Stimulated activated CD8-positive, alpha-beta memory T cell treated with anti-CD3 and anti-CD28 coated beads, Interleukin-12 subunit alpha, Interleukin-12 subunit beta, amount 100 ng/mL, for 1 hour (primary cell): ENCODE data around the gene LRRFIP1.

ENCODE experiments used
- DNase-seq: peaks from one replicate; pipeline ENCODE4 v3.0.0-alpha.2; 2020; ENCODE audit warnings: low read depth

Gene LRRFIP1

DNA sequence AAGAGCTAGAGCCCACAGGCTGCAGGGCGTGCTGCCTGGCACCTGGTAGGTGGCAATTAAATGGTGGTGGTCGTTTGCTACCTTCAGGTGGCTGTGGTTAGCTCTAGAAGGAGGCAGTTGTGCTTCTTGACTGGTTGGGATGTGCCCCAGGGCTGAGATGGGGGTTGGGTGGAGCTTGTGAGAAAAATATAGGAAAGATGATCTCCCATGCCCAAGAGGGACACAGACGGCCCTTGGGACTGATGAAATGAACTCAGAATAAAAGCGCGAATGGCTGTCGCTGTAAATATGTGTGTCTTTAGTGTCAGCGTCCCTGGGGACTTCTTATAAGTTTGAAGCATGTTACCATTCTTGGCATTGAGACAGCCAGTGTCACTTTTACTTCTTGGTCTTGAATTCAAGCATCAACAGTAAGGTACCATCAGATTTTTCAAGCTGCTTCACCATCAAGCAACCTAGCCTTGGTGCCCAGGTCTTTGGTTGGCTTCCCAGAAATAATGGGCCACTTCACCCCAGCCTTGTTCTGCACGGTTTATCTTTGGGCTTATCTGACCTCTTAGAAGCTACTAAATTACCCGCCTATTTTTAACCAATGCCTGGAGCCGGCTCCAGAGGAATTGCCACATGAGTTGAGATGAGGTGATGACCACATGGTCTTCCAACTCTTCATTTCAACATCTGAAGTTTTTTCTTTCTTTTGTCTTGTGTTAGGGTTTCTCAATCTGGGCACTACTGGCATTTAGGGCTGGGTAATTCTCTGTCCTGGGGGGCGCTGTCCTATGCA lies 11.9 kb downstream of the LRRFIP1 start:
- DNase-seq: no peak

- no peak for DNase-seq
Observed at GRCh38 chr2:237639836-237640220, 12.4 kb downstream of the LRRFIP1 start.

DNA sequence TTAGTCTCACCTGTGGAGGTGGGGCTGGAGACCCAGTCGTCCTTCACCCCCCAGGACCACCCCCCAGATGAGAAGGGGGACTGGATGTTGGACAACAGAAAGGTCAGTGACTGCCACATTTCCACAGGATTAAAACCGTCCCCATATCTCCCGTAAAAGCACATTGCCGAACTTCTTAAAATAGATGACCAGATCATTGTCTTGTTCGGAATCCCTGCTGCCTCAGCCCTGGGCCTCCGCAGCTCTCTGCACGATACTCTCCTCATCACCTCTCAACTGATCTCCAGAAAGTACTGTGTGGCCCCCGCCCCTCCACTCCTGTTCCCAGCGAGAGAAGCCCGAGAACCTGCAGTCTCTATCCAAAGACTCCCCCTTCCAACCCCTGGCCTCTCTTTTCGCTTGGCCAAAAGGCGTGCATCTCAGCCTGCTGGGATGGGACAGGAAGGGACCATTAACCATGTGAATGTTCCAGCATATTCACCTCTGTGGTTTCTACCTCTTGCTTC lies 13.2 kb downstream of the LRRFIP1 start:
- no peak for DNase-seq

DNA sequence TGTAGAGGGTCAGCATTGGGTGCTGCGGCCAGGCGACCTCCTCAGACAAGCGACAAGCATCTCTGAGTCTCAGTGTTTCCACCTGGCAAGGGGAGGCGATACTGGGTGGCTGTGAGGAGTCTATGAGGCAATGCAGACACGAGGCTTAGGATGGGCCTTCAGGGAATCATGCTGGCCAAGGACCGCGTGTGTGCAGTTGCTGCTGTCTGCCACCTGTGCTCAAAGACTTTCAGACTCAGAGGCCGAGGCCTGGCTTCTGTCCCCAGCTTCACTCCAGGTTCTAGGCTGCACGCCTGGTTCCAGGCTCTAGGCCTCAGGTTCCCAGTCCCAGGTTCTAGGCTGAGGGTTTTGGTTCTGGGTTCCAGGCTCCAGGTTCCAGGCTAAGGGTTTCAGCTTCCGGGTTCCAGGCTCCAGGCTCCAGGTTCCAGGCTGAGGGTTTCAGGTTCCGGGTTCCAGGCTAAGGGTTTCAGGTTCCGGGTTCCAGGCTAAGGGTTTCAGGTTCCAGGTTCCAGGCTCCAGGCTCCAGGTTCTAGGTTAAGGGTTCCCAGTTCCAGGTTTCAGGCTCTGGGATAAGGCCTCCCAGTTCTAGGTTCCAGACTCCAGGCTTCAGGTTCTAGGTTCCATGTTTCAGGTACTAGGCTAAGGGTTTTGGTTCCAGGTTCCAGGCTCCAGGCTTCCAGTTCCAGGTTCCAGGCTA lies 14.8 kb downstream of the LRRFIP1 start:
- DNase-seq: no peak

DNA sequence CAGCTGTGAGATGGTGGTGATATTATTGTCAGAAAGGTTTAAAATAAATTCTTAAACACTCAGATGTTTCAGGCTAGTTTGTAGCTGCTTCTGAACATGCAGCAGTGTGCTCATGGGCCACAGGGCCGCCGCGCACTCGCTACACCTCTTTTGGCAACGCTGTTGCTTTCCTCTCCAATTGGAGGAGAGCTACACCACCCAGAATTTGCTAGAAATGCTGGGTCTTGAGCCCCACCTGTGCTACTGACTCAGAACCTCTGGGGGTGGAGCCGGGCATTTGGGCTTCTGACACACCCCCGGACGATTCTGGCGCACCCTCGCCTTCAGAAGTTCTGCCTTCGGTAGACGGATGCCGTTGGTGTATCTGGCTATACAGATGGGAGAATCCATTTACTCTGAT lies 15.7 kb downstream of the LRRFIP1 start:
- DNase-seq: no peak

- DNase-seq: no peak
Observed at GRCh38 chr2:237643582-237644380, 16.4 kb downstream of the LRRFIP1 start.

DNA sequence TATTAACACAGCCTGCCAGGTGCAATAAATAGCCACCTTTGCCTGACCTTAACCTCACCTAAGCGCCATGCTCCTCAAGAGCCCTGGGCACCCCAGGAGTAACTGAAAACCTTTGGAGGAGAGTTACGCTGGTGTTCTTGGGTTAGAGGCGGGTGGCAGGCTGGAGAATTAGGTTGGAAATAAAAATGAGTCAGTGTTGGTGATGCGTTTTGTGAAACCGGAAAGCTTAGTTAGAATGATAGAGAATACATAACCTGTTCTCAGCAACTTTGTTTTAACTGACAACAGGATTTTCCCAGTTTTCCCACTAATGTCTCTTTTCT lies 17.0 kb downstream of the LRRFIP1 start:
- DNase-seq: no peak

GRCh38 chr2:237645261-237645660 lies 17.9 kb downstream of the LRRFIP1 start:
- no peak for DNase-seq

GRCh38 chr2:237647176-237648015 lies 20.0 kb downstream of the LRRFIP1 start:
- no peak for DNase-seq

DNA sequence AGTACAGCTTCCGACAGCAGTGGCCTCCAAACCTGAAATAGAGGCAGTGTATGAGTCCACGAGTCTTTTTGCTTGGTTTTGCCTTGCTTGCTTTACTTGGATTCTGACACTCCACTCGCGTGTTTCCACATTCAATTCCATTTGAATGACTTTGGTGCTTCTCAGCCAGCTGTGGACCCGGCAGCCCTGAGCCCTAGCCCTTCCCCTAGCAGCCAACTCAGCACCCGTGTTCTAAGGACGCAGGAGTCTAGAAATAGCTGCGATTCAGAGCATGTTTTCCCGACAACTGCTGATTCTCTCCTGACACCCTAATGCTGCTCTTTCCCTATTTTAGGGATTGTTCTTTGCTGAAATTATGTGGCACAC lies 20.6 kb downstream of the LRRFIP1 start:
- DNase-seq: no peak

- no peak for DNase-seq
Observed at GRCh38 chr2:237649541-237650454, 22.4 kb downstream of the LRRFIP1 start.

- no peak for DNase-seq
Observed at GRCh38 chr2:237650455-237650850, 23.1 kb downstream of the LRRFIP1 start.

DNA sequence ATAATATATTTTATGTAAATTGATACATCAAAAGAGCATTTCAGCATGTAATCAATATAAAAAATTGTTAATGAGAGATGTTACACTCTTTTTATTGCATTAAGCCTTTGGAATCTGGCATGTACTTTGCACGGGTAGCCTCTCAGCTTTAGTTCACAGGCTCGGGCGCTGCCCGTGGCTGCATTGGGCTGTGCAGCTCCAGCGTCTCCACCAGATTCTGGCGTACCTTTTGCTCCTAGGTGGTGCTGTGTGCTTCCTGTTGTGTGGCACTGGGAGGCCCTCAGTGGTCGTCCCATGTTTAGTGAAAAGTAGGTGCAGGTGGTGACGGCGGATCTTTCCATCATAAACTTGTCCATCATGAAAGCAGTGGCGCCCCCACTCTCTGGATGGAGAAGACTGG lies 24.4 kb downstream of the LRRFIP1 start:
- DNase-seq: no peak

- DNase-seq: no peak
Observed at GRCh38 chr2:237652181-237652580, 24.8 kb downstream of the LRRFIP1 start.

DNA sequence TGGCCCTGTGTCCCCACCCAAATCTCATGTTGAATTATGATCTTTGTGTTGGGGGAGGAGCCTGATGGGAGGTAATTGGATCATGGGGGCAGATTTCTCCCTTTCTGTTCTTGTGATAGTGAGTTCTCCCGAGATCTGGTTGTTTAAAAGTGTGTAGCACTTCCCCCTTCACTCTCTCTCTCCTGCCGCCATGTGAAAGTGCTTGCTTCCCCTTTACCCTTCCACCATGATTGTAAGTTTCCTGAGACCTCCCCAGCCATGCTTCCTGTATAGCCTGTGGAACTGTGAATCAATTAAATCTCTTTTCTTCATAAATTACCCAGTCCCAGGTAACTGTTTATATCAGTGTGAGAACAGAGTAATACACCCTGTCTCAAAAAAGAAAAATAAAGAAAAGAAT lies 25.5 kb downstream of the LRRFIP1 start:
- DNase-seq: no peak

DNA sequence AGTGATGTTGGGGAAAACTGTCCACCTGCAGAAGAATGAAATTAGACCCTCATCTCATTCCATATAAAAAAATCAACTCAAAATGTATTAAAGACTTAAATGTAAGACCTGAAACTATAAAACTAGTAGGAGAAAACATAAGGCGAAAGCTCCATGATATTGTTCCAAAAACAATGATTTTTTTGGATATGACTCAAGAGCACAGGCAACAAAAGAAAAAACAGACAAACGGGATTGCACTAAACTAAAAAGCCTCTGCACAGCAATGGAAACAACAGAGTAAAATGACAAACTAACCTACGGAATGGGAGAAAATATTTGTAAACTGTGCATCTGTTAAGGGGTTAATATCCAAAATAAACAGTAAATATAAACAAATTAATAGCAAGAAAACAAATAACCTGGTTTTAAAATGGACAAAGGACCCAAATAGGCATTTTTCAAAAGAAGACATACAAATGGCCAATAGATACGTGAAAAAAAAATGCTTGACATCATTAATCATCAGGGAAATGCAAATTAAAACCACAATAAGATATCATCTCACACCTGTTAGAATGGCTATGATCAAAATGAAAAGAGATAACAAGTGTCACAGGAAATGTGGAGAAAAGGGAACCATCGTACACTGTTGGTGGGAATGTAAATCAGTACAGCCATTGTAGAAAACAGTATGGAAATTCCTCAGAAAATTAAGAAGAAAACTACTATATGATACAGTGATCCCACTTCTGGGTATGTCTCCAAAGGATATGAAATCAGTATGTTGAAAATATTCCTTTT lies 26.6 kb downstream of the LRRFIP1 start:
- no peak for DNase-seq

DNA sequence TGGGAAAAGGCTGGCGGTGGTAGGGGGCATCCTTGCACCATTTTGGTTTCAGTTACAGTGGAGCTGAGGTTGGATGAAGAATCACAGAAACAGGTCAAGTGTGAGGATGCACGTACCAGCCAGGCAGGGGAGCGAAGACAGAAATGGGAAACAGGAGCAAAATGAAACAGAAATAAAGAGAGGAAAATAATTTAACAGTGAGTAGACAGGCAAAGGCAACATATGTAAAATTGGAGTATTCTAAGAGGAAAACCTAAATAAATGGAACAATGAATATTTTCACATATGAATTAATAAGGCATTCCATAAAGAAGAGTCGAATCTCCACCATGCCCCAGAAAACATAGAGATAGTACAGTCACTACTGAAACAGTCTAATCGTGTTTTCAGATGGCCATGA lies 29.7 kb downstream of the LRRFIP1 start:
- no peak for DNase-seq

DNA sequence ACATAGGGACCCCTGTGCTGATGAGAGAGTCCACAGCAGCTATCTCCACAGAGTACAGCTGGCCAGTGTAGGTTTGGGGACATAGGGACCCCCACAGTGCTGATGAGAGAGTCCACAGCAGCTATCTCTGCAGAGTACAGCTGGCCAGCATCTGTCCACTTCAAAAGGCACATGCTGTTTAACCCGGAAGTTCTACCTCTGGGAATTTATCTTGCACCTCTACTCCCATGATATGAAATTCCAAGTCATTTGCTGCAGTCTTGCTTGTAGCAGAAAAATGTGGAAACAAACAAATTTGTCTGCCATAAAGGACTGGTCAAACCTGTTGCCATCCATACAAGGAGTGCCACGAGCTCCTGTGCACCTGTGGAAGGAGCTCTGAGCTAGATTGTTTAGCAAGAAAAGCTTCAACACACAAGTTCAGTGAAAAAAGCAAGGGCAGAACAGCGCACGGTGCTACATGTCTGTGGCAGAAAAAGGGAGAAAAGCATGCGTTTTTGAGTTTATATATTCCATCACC lies 33.1 kb downstream of the LRRFIP1 start:
- no peak for DNase-seq

- DNase-seq: no peak
Observed at GRCh38 chr2:237661270-237661669, 33.9 kb downstream of the LRRFIP1 start.

DNA sequence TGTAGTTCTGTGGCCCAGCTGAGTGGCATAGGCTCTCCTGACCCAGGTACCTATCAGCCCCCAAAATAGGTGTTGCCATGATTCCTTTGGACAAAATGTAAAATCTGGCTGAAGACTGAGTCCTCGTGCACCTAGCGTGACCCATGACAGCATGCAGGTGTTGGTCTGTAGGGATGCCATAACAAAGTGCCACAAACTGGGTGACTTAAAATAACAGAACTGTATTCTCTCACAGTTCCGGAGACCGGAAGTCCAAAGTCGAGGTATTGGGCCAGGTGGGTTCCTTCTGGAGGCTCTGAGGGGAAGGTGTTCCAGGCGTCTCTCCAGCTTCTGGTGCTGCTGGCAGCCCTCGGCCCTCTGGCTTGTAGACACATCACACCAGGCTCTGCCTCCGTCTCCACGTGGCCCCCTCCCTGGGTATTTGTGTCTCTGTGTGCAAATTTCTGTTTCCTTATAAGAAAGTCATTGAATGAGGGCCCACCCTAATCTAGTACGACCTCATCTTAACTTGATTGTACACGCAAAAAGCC lies 34.5 kb downstream of the LRRFIP1 start:
- DNase-seq: no peak
